MM.1S (cell line): ENCODE results near the gene SIRT2.

ENCODE experiments used
- EZH2 ChIP-seq: fragments of 300-600 bp; sonication (generic); optimal IDR thresholded peaks from 2 replicates; pipeline ENCODE3; 2017; ENCODE audit warnings: low read depth, mild to moderate bottlenecking, antibody characterized with exemption, low read length, mixed read lengths
- EZH2phosphoT487 ChIP-seq: fragments of 300-600 bp; sonication (generic); IDR thresholded peaks from 2 replicates; pipeline ENCODE4 v1.6.1; 2018; ENCODE audit warnings: antibody characterized with exemption, low read length
- TF ChIP-seq, protein P1 (sequence below): fragments of 300-600 bp; sonication (generic); IDR thresholded peaks from 2 replicates; pipeline ENCODE4 v1.5.1; 2016; ENCODE audit warnings: antibody characterized with exemption, low read length, mixed read lengths

DNA sequence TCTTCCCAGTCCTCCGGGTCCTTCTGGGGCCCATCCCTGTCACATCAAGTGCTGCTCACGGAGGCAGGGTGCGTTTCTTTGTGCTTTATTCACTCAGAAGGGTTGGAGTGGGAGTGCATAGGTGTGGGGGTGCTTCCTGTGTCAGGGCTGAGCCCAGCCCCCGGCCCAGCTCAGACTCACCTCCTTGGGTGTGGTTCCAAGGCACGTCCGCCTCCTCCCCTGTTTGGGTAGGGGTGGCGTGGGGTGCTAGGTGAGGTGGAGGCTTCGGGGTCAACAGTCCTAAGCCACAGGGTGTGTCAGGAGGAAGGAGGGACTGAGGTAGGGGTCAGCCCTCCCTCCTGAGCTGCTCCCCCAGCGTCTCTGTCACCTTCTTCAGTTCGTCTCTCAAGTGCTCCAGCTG, 9.5 kb upstream of the SIRT2 start:
- TF ChIP-seq, protein P1, sequence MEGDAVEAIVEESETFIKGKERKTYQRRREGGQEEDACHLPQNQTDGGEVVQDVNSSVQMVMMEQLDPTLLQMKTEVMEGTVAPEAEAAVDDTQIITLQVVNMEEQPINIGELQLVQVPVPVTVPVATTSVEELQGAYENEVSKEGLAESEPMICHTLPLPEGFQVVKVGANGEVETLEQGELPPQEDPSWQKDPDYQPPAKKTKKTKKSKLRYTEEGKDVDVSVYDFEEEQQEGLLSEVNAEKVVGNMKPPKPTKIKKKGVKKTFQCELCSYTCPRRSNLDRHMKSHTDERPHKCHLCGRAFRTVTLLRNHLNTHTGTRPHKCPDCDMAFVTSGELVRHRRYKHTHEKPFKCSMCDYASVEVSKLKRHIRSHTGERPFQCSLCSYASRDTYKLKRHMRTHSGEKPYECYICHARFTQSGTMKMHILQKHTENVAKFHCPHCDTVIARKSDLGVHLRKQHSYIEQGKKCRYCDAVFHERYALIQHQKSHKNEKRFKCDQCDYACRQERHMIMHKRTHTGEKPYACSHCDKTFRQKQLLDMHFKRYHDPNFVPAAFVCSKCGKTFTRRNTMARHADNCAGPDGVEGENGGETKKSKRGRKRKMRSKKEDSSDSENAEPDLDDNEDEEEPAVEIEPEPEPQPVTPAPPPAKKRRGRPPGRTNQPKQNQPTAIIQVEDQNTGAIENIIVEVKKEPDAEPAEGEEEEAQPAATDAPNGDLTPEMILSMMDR: no peak
- TF ChIP-seq EZH2 (no peak), EZH2phosphoT487 (no peak)
